Right renal pelvis (tissue), 4 donors: Measurements from ENCODE around the gene DEDD. TPM values are rescaled to one million over a fixed set of nuclear protein-coding genes. Genes with fewer than 3 reads are reported as not detected.

Experiments used
- DNase-seq, 4 donors: peaks; one replicate each; pipeline ENCODE4 v3.0.0-alpha.2; 2013; ENCODE audit warnings: low read depth in 4 of 4, low spot score in 3 of 4, missing footprints in 1 of 4
- polyA plus RNA-seq, 4 donors: library from polyadenylated mRNA; unstranded; fragments of 120-200 nt; gene quantifications; one replicate each; pipeline ENCODE4 v1.2.1, GENCODE V29; 2013; ENCODE audit not compliant: insufficient read length in 4 of 4

Gene DEDD
- polyA plus RNA-seq, 4 donors: 47.2 to 59.6 (median 50.8) TPM

GRCh38 chr1:161096530-161096929 lies 35.9 kb downstream of the DEDD start:
- no peak for DNase-seq

GRCh38 chr1:161096015-161096414 lies 36.5 kb downstream of the DEDD start:
- DNase-seq: no peak

GRCh38 chr1:161095230-161095629 lies 37.2 kb downstream of the DEDD start:
- DNase-seq: no peak

GRCh38 chr1:161094481-161094880 lies 38.0 kb downstream of the DEDD start:
- no peak for DNase-seq

GRCh38 chr1:161092621-161093028 lies 39.8 kb downstream of the DEDD start:
- no peak for DNase-seq

GRCh38 chr1:161091796-161092507 lies 40.5 kb downstream of the DEDD start:
- no peak for DNase-seq

GRCh38 chr1:161091093-161091492 lies 41.4 kb downstream of the DEDD start:
- no peak for DNase-seq

- no peak for DNase-seq
Observed at GRCh38 chr1:161090617-161091016, 41.9 kb downstream of the DEDD start.

GRCh38 chr1:161089938-161090337 lies 42.5 kb downstream of the DEDD start:
- DNase-seq: no peak

- DNase-seq: peak in 3 of 4 donors; percentile 16 to 23 (median 16)
Observed at GRCh38 chr1:161089251-161089924, 43.1 kb downstream of the DEDD start, which contains the start of gene NECTIN4. Gene NECTIN4 (minus strand): TSS chr1:161089558. CDS start chr1:161089296, 262 bp downstream.

GRCh38 chr1:161088587-161089110 lies 43.8 kb downstream of the DEDD start:
- no peak for DNase-seq

GRCh38 chr1:161086457-161086856 lies 46.0 kb downstream of the DEDD start:
- no peak for DNase-seq

GRCh38 chr1:161085165-161085564 lies 47.3 kb downstream of the DEDD start:
- DNase-seq: no peak

- DNase-seq: no peak
Observed at GRCh38 chr1:161084597-161084988, 47.9 kb downstream of the DEDD start.

GRCh38 chr1:161083748-161084596 lies 48.5 kb downstream of the DEDD start:
- DNase-seq: no peak

- no peak for DNase-seq
Observed at GRCh38 chr1:161082996-161083747, 49.3 kb downstream of the DEDD start.

GRCh38 chr1:161082483-161082882 lies 50.0 kb downstream of the DEDD start:
- DNase-seq: no peak

GRCh38 chr1:161081519-161081918 lies 50.9 kb downstream of the DEDD start:
- DNase-seq: no peak

- DNase-seq: no peak
Observed at GRCh38 chr1:161080441-161081405, 51.7 kb downstream of the DEDD start.
